A549 (cell line): ENCODE data around the gene SARDH. TPM values are rescaled to one million over a fixed set of nuclear protein-coding genes. Genes with fewer than 3 reads are reported as not detected.
A peak's percentile ranks its signal among the peaks of the same experiment; 100 is the strongest.

Experiments
- ATAC-seq, 2 experiments: fragments of 200-7000 bp in 1 of 2; fragments of >200 bp in 1 of 2; cut with Nextera tagmentation in 1 of 2; cut with Tn5 transposase in 1 of 2; 3 replicates each; pipeline versions ENCODE4 v1.8.0 to v1.9.1; 2018 to 2020; ENCODE audit warnings: mild to moderate bottlenecking in 1 of 2, moderate library complexity in 1 of 2
- CTCF ChIA-PET: fragments of 300-600 bp; sonication (Branson Sonifier 250); formaldehyde crosslinking; extraction: SDS; loops from one replicate; lab custom pipeline; 2021; ENCODE audit warnings: antibody characterized with exemption, inconsistent platforms; lab: Yijun Ruan, JAX
- POLR2A ChIA-PET: fragments of 350-600 bp; formaldehyde crosslinking; extraction: SDS; loops from one replicate; lab custom pipeline; 2021; ENCODE audit warnings: antibody characterized with exemption, inconsistent platforms; lab: Yijun Ruan, JAX
- DNase-seq, 2 experiments: peaks; one replicate each; pipeline versions ENCODE4 v3.0.0 to v3.0.0-alpha.2; 2011 to 2016; ENCODE audit warnings: low read depth in 1 of 2, low spot score in 1 of 2
- FAIRE-seq: peaks from 2 replicates; lab custom pipeline; 2011; peaks lifted over from hg19 to GRCh38; lab: Jason Lieb, UNC
- H3K27ac ChIP-seq, 2 experiments: fragments of >200 bp; sonication (Bioruptor Twin); formaldehyde crosslinking; 3 replicates each; pipeline ENCODE4 v1.5.1; 2016 to 2017
- H3K4me1 ChIP-seq: fragments of >200 bp; sonication (Bioruptor Twin); formaldehyde crosslinking; 3 replicates; pipeline ENCODE4 v1.6.1; 2016
- H3K4me2 ChIP-seq: fragments of >200 bp; sonication (Bioruptor Twin); formaldehyde crosslinking; 3 replicates; pipeline ENCODE4 v1.6.1; 2016
- H3K4me3 ChIP-seq: fragments of >200 bp; sonication (Bioruptor Twin); formaldehyde crosslinking; 3 replicates; pipeline ENCODE4 v1.5.1; 2016
- H3K9me3 ChIP-seq: fragments of >200 bp; sonication (Bioruptor Twin); formaldehyde crosslinking; 3 replicates; pipeline ENCODE4 v1.6.1; 2016
- CBX2 ChIP-seq: fragments of 200-600 bp; sonication (generic); IDR thresholded peaks from 2 replicates; pipeline ENCODE4 v1.6.1; 2016; ENCODE audit warnings: low read depth, mild to moderate bottlenecking, borderline replicate concordance
- CHD2 ChIP-seq: fragments of 150-350 bp; IDR thresholded peaks from 2 replicates; pipeline ENCODE4 v1.6.1; 2014; ENCODE audit warnings: low read length; ENCODE audit not compliant: partially characterized antibody
- CHD4 ChIP-seq: fragments of 200-600 bp; sonication (generic); IDR thresholded peaks from 2 replicates; pipeline ENCODE4 v1.6.1; 2016; ENCODE audit warnings: antibody characterized with exemption, mild to moderate bottlenecking, borderline replicate concordance
- ESRRA ChIP-seq: fragments of 150-350 bp; IDR thresholded peaks from 2 replicates; pipeline ENCODE4 v1.6.1; 2014; ENCODE audit warnings: mild to moderate bottlenecking, low read length, borderline replicate concordance
- FOSL2 ChIP-seq, 2 experiments: fragments of 450-650 bp in 1 of 2; fragments of >200 bp in 1 of 2; sonication (Bioruptor Twin) in 1 of 2; formaldehyde crosslinking; IDR thresholded peaks; 2 replicates each; pipeline versions ENCODE4 v1.5.0 to v1.6.1; 2016 to 2020; ENCODE audit warnings: mild to moderate bottlenecking in 1 of 2, moderate library complexity in 1 of 2
- GATA3 ChIP-seq: IDR thresholded peaks from 2 replicates; pipeline ENCODE4 v1.6.1; 2012; ENCODE audit warnings: borderline replicate concordance
- HDAC2 ChIP-seq: fragments of 200-600 bp; sonication (generic); IDR thresholded peaks from 2 replicates; pipeline ENCODE4 v1.6.1; 2016
- JUN ChIP-seq, 2 experiments: fragments of >200 bp; sonication (Bioruptor Twin); formaldehyde crosslinking; IDR thresholded peaks; 2 replicates in 1 of 2; 3 replicates in 1 of 2; pipeline ENCODE4 v1.6.1; 2016 to 2017
- MYC ChIP-seq: IDR thresholded peaks from 2 replicates; pipeline ENCODE4 v1.6.1; 2012; ENCODE audit warnings: mild to moderate bottlenecking, inconsistent platforms, low read length, improper control_type of control experiment, borderline replicate concordance
- NFE2L2 ChIP-seq: fragments of 150-350 bp; conservative IDR thresholded peaks from 2 replicates; pipeline ENCODE4 v1.6.1; 2014; ENCODE audit warnings: low read length
- NPAS2 ChIP-seq: fragments of 250-450 bp; sonication (Bioruptor Pico); IDR thresholded peaks from 2 replicates; pipeline ENCODE4 v1.8.0; 2022; ENCODE audit warnings: mild to moderate bottlenecking, moderate library complexity, borderline replicate concordance
- NR3C1 ChIP-seq: fragments of >200 bp; sonication (Bioruptor Twin); formaldehyde crosslinking; IDR thresholded peaks from 3 replicates; pipeline ENCODE4 v1.6.1; 2017
- POLR2A ChIP-seq: IDR thresholded peaks from 2 replicates; pipeline ENCODE4 v1.6.1; 2012; ENCODE audit warnings: mild to moderate bottlenecking, low read length
- POLR2AphosphoS2 ChIP-seq: conservative IDR thresholded peaks from 2 replicates; pipeline ENCODE4 v1.6.1; 2012; ENCODE audit warnings: low read length, improper control_type of control experiment, inconsistent platforms
- RAD21 ChIP-seq, 2 experiments: fragments of >200 bp in 1 of 2; sonication (Bioruptor Twin) in 1 of 2; formaldehyde crosslinking in 1 of 2; IDR thresholded peaks in 1 of 2; conservative IDR thresholded peaks in 1 of 2; 2 replicates in 1 of 2; 3 replicates in 1 of 2; pipeline ENCODE4 v1.6.1; 2012 to 2018; ENCODE audit warnings: inconsistent platforms in 1 of 2
- RARB ChIP-seq: fragments of 250-450 bp; sonication (Bioruptor Pico); IDR thresholded peaks from 2 replicates; pipeline ENCODE4 v1.8.0; 2021; ENCODE audit warnings: mild to moderate bottlenecking, moderate library complexity
- RNF2 ChIP-seq: fragments of 200-600 bp; sonication (generic); IDR thresholded peaks from 2 replicates; pipeline ENCODE4 v1.6.1; 2016; ENCODE audit warnings: low read depth, mild to moderate bottlenecking, antibody characterized with exemption, moderate library complexity, borderline replicate concordance
- TFCP2L1 ChIP-seq: fragments of 250-450 bp; sonication (Bioruptor Pico); IDR thresholded peaks from 2 replicates; pipeline ENCODE4 v1.5.0; 2021; ENCODE audit warnings: mild to moderate bottlenecking
- TP53 ChIP-seq: fragments of 250-450 bp; sonication (Bioruptor Pico); IDR thresholded peaks from 2 replicates; pipeline ENCODE4 v1.5.0; 2021; ENCODE audit warnings: mild to moderate bottlenecking, moderate library complexity
- ZFP36 ChIP-seq: fragments of 450-650 bp; IDR thresholded peaks from 2 replicates; pipeline ENCODE4 v1.6.1; 2014; ENCODE audit warnings: borderline replicate concordance; ENCODE audit not compliant: partially characterized antibody
- ZSCAN20 ChIP-seq: fragments of 250-450 bp; sonication (Bioruptor Pico); IDR thresholded peaks from 2 replicates; pipeline ENCODE4 v1.8.0; 2022; ENCODE audit warnings: mild to moderate bottlenecking, moderate library complexity
- whole genome bisulfite sequencing: methylation state at CpG from one replicate; pipeline ENCODE4 v1.1.6; 2017; ENCODE audit errors: missing lambda C conversion rate; 5-methylcytosine and 5-hydroxymethylcytosine counted together
- polyA plus RNA-seq, 4 experiments: library from polyadenylated mRNA; depleted of rRNA in 3 of 4; stranded (reverse); fragments of >200 nt; fragmentation: RNase III in 1 of 4; extraction: RNeasy Plus Mini Kit Qiagen cat#74134 plus additional on column Dnase treatment in 1 of 4; gene quantifications; 2 replicates in 3 of 4; 3 replicates in 1 of 4; pipeline ENCODE4 v1.2.3, GENCODE V29; 2011 to 2017
- TF ChIP-seq, protein P1 (sequence below): IDR thresholded peaks from 2 replicates; pipeline ENCODE4 v1.6.1; 2012
- TF ChIP-seq, protein P2 (sequence below): fragments of 450-650 bp; IDR thresholded peaks from 2 replicates; pipeline ENCODE4 v1.6.1; 2014; ENCODE audit warnings: antibody characterized with exemption

SARDH gene
- polyA plus RNA-seq, 2 of the 4 experiments (the other 2 are of a cell fraction): 0.08 TPM; not detected in 1

DNA sequence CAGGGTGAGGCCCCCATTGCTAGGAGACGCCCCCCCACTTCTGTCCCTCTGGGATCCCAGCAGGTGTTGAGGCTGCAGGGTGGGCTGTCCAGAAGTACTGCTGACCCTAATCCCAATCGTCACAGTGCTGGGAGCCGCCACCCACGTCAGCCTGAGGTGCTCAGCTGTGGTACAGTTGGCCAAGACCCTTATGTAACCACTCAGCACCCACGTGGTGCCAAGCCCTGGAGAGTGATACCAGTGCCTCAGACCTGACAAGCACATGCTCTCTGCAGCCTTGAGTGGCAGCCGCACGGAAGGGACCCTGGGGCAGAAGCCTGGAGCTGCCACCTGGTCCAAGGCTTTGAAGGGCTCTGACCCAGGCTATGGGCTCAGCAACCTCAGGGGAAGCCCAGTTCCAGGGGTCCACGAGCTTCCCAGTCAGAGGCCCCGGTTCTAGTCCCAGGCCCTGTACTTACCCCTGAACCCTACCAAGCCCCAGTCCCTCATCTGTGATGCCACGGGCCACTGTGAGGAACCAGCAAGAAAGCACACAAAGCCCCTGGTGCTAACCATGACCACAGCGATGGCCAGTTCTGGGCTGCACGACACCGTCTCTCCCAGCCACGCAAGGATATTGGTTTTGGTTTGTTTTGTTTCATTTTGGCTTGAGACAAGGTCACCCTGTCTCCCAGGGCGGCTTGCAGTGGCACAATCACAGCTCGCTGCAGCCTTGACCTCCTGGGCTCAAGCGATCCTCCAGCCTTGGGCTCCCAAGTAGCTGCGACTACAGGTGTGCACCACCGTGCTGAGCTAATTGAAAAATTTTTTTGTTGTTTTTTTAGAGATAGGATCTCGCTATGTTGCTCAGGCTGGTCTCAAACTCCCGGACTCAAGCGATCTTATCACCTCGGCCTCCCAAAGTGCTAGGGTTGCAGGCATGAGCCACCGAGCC is 51.2 kb downstream of the SARDH start:
- Histone ChIP-seq H3K4me2 (no peak overlapping the region), H3K27ac (no peak overlapping the region), H3K4me1 (0 out of 3 replicates have a peak, but pooled peaks cover 4% of the 10 kb centered on the region), H3K4me3 (no peak overlapping the region), H3K9me3 (no peaks in the 10 kb centered on the region)
- DNase-seq: no peak
- 60% methylated on average over 21 of the region's 24 CpGs for WGBS
- TF ChIP-seq ESRRA (no peak), POLR2A (no peak), RAD21 (conservative IDR thresholded peaks at IDR 0.05 in 1 of 2, IDR thresholded peaks at IDR 0.05 in 1 of 2) (no peak), NFE2L2 (no peak), JUN (IDR thresholded peaks at IDR 0.05) (no peak), MYC (no peak)
- POLR2A ChIA-PET: no interaction called here
- no peak for ATAC-seq
- no peak for FAIRE-seq
- CTCF ChIA-PET: interaction anchor here (0.9 to 1.1 kb wide), 2 partner anchors 40 to 1507 kb away, joined by 3 read pairs; no protein-coding TSS in a partner anchor

DNA sequence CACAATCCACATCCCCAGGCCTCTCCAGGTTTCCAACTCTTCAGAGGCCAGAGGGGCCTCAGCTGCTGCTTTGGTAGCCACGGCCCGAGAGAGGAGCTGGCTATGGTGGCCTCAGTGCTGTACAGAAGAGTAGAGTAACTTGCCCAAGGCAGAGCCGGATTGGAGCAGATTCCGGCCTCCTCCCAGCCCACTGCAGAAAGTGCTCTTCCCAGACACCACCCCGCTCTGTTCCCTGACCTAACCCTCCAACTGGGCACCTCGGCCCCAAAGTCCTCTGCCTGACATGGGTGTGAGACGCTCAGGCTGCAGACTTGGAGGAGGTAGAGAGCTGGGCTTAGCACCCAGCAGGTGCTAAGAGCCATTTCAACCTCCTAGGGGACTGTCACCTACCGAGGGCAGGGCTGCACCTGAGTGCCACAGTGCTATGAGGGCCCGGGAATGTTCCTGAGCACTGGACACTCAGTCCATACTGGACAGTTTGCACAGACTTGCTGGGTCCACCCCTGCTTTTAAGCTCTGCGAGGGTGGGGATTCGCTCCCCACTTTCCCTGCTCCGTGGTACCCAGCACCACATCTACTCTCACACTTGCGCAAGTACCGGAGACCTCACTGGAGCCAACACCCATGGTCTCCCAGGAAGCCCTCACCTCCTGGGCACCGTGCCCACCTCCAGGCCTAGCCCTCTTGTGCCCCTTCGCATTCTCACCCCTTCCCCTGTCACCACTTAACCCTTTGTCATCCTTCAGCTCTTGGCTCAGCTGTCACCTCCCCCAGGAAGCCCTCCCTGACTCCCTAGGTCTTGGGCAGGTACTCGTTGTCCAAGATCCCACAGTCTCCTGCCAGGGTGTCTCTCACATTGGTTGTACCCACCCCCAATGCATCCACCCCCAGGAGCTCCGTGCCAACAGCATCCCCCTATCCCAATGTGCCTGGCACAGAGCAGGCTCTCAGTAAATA is 52.2 kb downstream of the SARDH start:
- ATAC-seq (peak in 1 of 2 experiments; percentile 17; a peak in 3 of 6 replicates), FAIRE-seq (no peak), DNase-seq (no peak)
- Histone ChIP-seq H3K27ac (no peak overlapping the region), H3K4me1 (no peaks in the 10 kb centered on the region), H3K4me3 (no peak overlapping the region), H3K9me3 (no peaks in the 10 kb centered on the region), H3K4me2 (no peak overlapping the region)
- 52% methylated on average over 16 of the region's 18 CpGs for WGBS
- POLR2A ChIA-PET: no interaction called here
- no peak for TF ChIP-seq GATA3
- TF ChIP-seq ZFP36: peak; percentile 37
- no peak for TF ChIP-seq ESRRA
- CTCF ChIA-PET: interaction anchor here (0.9 to 1.1 kb wide), 3 partner anchors 41 to 1506 kb away, joined by 3 read pairs; no protein-coding TSS in a partner anchor

DNA sequence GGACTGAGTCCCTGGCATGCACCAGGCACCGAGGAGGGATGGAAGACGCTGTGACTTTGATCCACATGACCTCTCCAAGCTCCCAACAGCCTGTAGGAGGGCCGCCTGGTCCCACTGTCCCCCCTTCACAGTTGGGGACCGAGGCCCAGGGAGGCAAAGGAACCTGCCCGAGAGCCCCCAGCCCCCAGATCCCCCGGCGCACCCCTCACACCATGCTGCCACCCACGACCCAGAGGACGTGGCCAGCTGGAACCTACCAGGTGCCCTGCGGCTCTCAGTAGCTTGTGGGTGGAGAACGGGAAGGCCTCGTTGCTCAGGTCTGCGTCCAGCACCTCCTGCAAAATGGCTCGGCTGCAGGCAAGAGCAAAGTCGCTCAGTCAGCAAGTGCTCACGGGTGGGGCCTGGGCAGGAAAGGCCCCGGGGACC is 53.2 kb downstream of the SARDH start:
- Histone ChIP-seq H3K27ac (no peak overlapping the region), H3K4me3 (no peak overlapping the region), H3K4me1 (no peaks in the 10 kb centered on the region), H3K9me3 (no peaks in the 10 kb centered on the region), H3K4me2 (no peak overlapping the region)
- 27% methylated on average over 5 of the region's 17 CpGs for WGBS
- ChIA-PET POLR2A (no interaction called here), CTCF (interaction anchor here (0.9 kb wide), 1 partner anchor 58 kb away, joined by 4 read pairs; no protein-coding TSS in a partner anchor)
- no peak for TF ChIP-seq GATA3
- TF ChIP-seq CHD2: no peak
- no peak for TF ChIP-seq NR3C1
- ATAC-seq: no peak
- no peak for DNase-seq
- FAIRE-seq: no peak

DNA sequence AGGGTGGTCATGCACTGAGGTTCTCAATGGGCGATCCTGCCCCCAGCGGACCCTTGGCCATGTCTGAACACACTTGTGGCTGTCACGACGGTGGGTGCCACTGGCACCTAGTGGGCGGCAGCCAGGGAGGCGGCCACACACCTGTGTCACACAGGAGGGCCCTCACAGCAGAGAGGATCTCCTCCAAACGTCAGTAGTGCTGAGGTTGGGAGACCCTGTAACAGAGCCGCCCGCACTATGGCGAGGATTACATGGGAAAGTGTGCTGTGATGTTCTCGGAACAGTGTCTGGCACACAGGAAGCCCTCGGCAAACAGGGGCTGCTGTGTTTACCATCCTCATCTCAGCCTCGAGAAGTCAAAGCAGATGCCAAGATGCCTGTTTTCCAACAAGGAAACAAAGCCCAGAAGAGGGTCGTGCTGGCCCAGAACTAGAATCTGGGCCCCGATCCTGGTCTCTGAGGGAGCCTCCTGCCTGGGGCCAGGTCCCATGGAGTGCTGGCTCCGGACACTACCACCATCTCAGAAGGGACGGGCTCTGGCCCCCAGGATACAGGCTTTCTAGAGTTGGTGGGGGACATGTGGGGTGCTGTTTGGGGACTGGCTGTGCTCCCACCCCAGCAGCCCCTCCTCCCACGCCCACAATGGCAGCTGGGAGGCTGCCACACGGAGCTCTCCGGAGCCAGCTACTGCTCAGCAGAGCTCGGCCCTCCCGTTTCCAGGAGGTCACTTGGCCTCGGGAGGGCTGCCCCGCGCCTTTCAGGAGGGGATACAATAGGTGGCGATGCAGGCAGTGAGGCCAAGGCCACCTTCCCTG is 53.8 kb downstream of the SARDH start:
- Histone ChIP-seq H3K27ac (no peak overlapping the region), H3K4me1 (no peaks in the 10 kb centered on the region), H3K4me3 (no peak overlapping the region), H3K4me2 (no peak overlapping the region), H3K9me3 (no peaks in the 10 kb centered on the region)
- DNase-seq: no peak
- no peak for ATAC-seq
- POLR2A ChIA-PET: no interaction called here
- FAIRE-seq: no peak
- TF ChIP-seq TFCP2L1 (CRISPR knock-in tag) (no peak), FOSL2 (IDR thresholded peaks at IDR 0.05) (no peak), FOSL2 (CRISPR knock-in tag; IDR thresholded peaks at IDR 0.05) (no peak), RARB (CRISPR knock-in tag) (no peak), HDAC2 (no peak), ESRRA (no peak), CHD4 (no peak), POLR2AphosphoS2 (no peak), TP53 (CRISPR knock-in tag) (no peak), NR3C1 (no peak), CBX2 (no peak), ZSCAN20 (CRISPR knock-in tag) (no peak), RNF2 (no peak), NPAS2 (CRISPR knock-in tag) (no peak)
- TF ChIP-seq, protein P1, sequence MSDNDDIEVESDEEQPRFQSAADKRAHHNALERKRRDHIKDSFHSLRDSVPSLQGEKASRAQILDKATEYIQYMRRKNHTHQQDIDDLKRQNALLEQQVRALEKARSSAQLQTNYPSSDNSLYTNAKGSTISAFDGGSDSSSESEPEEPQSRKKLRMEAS: no peak
- TF ChIP-seq, protein P2, sequence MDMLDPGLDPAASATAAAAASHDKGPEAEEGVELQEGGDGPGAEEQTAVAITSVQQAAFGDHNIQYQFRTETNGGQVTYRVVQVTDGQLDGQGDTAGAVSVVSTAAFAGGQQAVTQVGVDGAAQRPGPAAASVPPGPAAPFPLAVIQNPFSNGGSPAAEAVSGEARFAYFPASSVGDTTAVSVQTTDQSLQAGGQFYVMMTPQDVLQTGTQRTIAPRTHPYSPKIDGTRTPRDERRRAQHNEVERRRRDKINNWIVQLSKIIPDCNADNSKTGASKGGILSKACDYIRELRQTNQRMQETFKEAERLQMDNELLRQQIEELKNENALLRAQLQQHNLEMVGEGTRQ: no peak
- WGBS: 65% methylated on average over 19 of the region's 26 CpGs
- CTCF ChIA-PET: interaction anchor here (0.9 kb wide), 1 partner anchor 58 kb away, joined by 4 read pairs; no protein-coding TSS in a partner anchor
